HepG2 (cell line): ENCODE results near the gene GDI1. TPM values are rescaled to one million over a fixed set of nuclear protein-coding genes. Genes with fewer than 3 reads are reported as not detected.

Source experiments
- AHR ChIP-seq: IDR thresholded peaks from 2 replicates; pipeline ENCODE4 v1.6.1; 2018; ENCODE audit warnings: missing genetic modification reagents, missing compliant biosample characterization
- ARNT2 ChIP-seq: sonication (generic); formaldehyde crosslinking; IDR thresholded peaks from 2 replicates; pipeline ENCODE4 v1.8.0; 2022; ENCODE audit warnings: mild to moderate bottlenecking, low read depth, missing genetic modification reagents, moderate library complexity
- IRF9 ChIP-seq: sonication (generic); formaldehyde crosslinking; IDR thresholded peaks from 2 replicates; pipeline ENCODE4 v1.8.0; 2022; ENCODE audit warnings: missing genetic modification reagents, mild to moderate bottlenecking, borderline replicate concordance
- KLF12 ChIP-seq: sonication (generic); formaldehyde crosslinking; IDR thresholded peaks from 2 replicates; pipeline ENCODE4 v1.4.0; 2020; ENCODE audit warnings: missing genetic modification reagents, borderline replicate concordance
- KLF9 ChIP-seq: IDR thresholded peaks from 2 replicates; pipeline ENCODE4 v1.6.1; 2016; ENCODE audit warnings: low read depth
- MXI1 ChIP-seq: IDR thresholded peaks from 3 replicates; pipeline ENCODE4 v1.6.1; 2012; ENCODE audit warnings: low read depth, low read length, inconsistent platforms, borderline replicate concordance
- NAIF1 ChIP-seq: sonication (generic); formaldehyde crosslinking; IDR thresholded peaks from 2 replicates; pipeline ENCODE4 v1.5.0; 2020; ENCODE audit warnings: mild to moderate bottlenecking, missing genetic modification reagents, borderline replicate concordance
- PHF20 ChIP-seq: sonication (generic); formaldehyde crosslinking; IDR thresholded peaks from 2 replicates; pipeline ENCODE4 v1.5.0; 2020; ENCODE audit warnings: mild to moderate bottlenecking, missing genetic modification reagents
- POLR2A ChIP-seq, 2 experiments: IDR thresholded peaks; 2 replicates each; pipeline ENCODE4 v1.6.1; 2011; ENCODE audit warnings: low read depth in 2 of 2, low read length in 2 of 2, mild to moderate bottlenecking in 1 of 2, moderate library complexity in 1 of 2; ENCODE audit not compliant: insufficient read depth in 1 of 2
- POLR2G ChIP-seq: fragments of 200-400 bp; formaldehyde crosslinking; IDR thresholded peaks from 2 replicates; pipeline ENCODE4 v1.6.1; 2018; ENCODE audit warnings: mild to moderate bottlenecking, low read depth, low read length, moderate library complexity
- TBX2 ChIP-seq: sonication (generic); formaldehyde crosslinking; IDR thresholded peaks from 2 replicates; pipeline ENCODE4 v1.5.0; 2020; ENCODE audit warnings: missing genetic modification reagents, mild to moderate bottlenecking, borderline replicate concordance
- TOE1 ChIP-seq: sonication (generic); formaldehyde crosslinking; IDR thresholded peaks from 2 replicates; pipeline ENCODE4 v1.4.0; 2020; ENCODE audit warnings: mild to moderate bottlenecking, missing genetic modification reagents
- YEATS4 ChIP-seq: sonication (generic); formaldehyde crosslinking; IDR thresholded peaks from 2 replicates; pipeline ENCODE4 v1.4.0; 2020; ENCODE audit warnings: missing genetic modification reagents, borderline replicate concordance
- ZBTB43 ChIP-seq: sonication (generic); formaldehyde crosslinking; conservative IDR thresholded peaks from 2 replicates; pipeline ENCODE4 v1.4.0; 2020; ENCODE audit warnings: missing genetic modification reagents
- ZNF207 ChIP-seq: fragments of 450-650 bp; IDR thresholded peaks from 2 replicates; pipeline ENCODE4 v1.6.1; 2016; ENCODE audit warnings: antibody characterized with exemption, borderline replicate concordance
- ZNF33B ChIP-seq: sonication (generic); formaldehyde crosslinking; IDR thresholded peaks from 2 replicates; pipeline ENCODE4 v1.5.1; 2020; ENCODE audit warnings: mild to moderate bottlenecking, missing genetic modification reagents
- ZNF546 ChIP-seq: sonication (generic); formaldehyde crosslinking; conservative IDR thresholded peaks from 2 replicates; pipeline ENCODE4 v1.8.1; 2023; ENCODE audit warnings: mild to moderate bottlenecking, missing genetic modification reagents
- ZNF550 ChIP-seq: sonication (generic); formaldehyde crosslinking; IDR thresholded peaks from 2 replicates; pipeline ENCODE4 v1.4.0; 2020; ENCODE audit warnings: mild to moderate bottlenecking, missing genetic modification reagents, borderline replicate concordance
- ZNF605 ChIP-seq: sonication (generic); formaldehyde crosslinking; IDR thresholded peaks from 2 replicates; pipeline ENCODE4 v1.8.0; 2022; ENCODE audit warnings: mild to moderate bottlenecking, missing genetic modification reagents
- ZNF83 ChIP-seq: sonication (generic); formaldehyde crosslinking; IDR thresholded peaks from 2 replicates; pipeline ENCODE4 v1.4.0; 2020; ENCODE audit warnings: missing genetic modification reagents, mild to moderate bottlenecking, borderline replicate concordance
- polyA plus RNA-seq, 8 experiments: library from polyadenylated mRNA; depleted of rRNA in 3 of 8; stranded (reverse) in 7 of 8; unstranded in 1 of 8; fragments of >200 nt; fragmentation: Illumina TruSeq in 4 of 8; extraction: Trizol in 4 of 8; gene quantifications; 2 replicates each; pipeline versions ENCODE4 v1.2.1 to v1.2.3, GENCODE V29; 2011 to 2016; ENCODE audit warnings: low read depth in 4 of 8, missing spikeins in 1 of 8, mixed read lengths in 1 of 8; ENCODE audit not compliant: insufficient read depth in 1 of 8
- total RNA-seq, 5 experiments: library from RNA; depleted of rRNA; stranded (reverse); fragments of >200 nt; fragmentation: Illumina TruSeq; extraction: Trizol; gene quantifications; 2 replicates each; pipeline ENCODE4 v1.2.3, GENCODE V29; 2016; ENCODE audit warnings: low read depth in 1 of 5
- TF ChIP-seq, protein P1 (sequence below), 2 experiments: sonication (generic) in 1 of 2; formaldehyde crosslinking in 1 of 2; IDR thresholded peaks; 2 replicates each; pipeline versions ENCODE4 v1.5.1 to v1.6.1; 2011 to 2020; ENCODE audit warnings: borderline replicate concordance in 1 of 2, low read depth in 1 of 2, low read length in 1 of 2, mild to moderate bottlenecking in 1 of 2, missing genetic modification reagents in 1 of 2, moderate library complexity in 1 of 2

Gene GDI1
- total and polyA plus RNA-seq, 2 of the 13 experiments (the other 11 are each of a cell fraction or from before 2014, with no cell fraction given) = 17.4 to 105 TPM

DNA sequence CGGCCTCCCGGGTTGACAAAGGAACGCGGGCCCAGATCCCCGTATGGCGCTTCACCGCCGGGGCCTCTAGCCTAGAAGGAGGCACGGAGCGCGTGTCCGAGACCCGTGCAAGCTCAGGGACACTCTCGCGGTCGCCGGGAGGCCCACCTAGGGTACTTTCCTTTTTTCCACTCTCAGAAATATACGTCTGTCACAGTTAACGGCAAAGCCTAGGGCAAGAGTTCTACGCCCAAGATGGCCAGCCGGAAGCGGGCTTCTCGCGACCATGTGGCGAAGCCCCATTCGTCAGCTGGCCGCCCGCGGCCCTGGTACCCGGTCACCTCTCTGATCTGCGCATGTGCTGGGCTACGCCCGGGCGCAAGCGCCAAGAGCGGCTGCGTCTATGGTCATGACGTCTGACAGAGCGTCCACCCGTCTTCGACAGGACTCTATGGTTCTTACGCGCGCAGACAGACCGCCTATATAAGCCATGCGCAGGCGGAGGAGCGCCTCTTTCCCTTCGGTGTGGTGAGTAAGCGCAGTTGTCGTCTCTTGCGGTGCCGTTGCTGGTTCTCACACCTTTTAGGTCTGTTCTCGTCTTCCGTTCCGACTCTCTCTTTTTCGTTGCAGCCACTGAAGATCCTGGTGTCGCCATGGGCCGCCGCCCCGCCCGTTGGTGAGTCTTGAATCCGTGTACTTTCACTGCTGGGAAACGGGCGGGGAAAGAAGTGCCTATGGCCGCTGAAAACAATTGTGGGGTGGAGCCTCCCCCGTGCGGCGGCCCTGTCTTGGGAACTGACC, 38.9 kb upstream of the GDI1 start, which contains the start of gene RPL10 (continued):
- TF ChIP-seq ZNF83 (CRISPR knock-in tag) (no peak), MXI1 (peak; percentile 63; the same call in 1 of the 3 replicates), KLF12 (CRISPR knock-in tag) (peak; percentile 60; the same call in 1 of the 2 replicates), PHF20 (CRISPR knock-in tag) (peak; percentile 47; the same call in 1 of the 2 replicates), KLF9 (CRISPR knock-in tag) (peak; percentile 60; the same call in 1 of the 2 replicates), TBX2 (CRISPR knock-in tag) (peak; percentile 43; the same call in 1 of the 2 replicates), ZNF207 (no peak), YEATS4 (CRISPR knock-in tag) (peak; percentile 83; the same call in 1 of the 2 replicates), ZNF605 (CRISPR knock-in tag) (0 out of 2 replicates have a peak, but pooled peaks have one; percentile 50), TOE1 (CRISPR knock-in tag) (0 out of 2 replicates have a peak, but pooled peaks have one; percentile 43), ZNF550 (no peak), ZBTB43 (CRISPR knock-in tag) (peak; percentile 49; the same call in 1 of the 2 replicates), ZNF546 (CRISPR knock-in tag) (peak; percentile 35; the same call in 1 of the 2 replicates), NAIF1 (CRISPR knock-in tag) (peak; percentile 53; the same call in 1 of the 2 replicates), POLR2G (peak; percentile 99), IRF9 (CRISPR knock-in tag) (0 out of 2 replicates have a peak, but pooled peaks have one; percentile 8), AHR (peak; percentile 22; the same call in 1 of the 2 replicates), POLR2A (IDR thresholded peaks at IDR 0.05; ENCODE audit: insufficient read depth in 1 of 2, low read depth in 2 of 2, low read length in 2 of 2) (peak in 1 of 2 experiments; percentile 100; a peak in 2 of 4 replicates), ARNT2 (CRISPR knock-in tag) (peak; percentile 40; the same call in 1 of the 2 replicates), ZNF33B (CRISPR knock-in tag) (no peak)
- TF ChIP-seq, protein P1, sequence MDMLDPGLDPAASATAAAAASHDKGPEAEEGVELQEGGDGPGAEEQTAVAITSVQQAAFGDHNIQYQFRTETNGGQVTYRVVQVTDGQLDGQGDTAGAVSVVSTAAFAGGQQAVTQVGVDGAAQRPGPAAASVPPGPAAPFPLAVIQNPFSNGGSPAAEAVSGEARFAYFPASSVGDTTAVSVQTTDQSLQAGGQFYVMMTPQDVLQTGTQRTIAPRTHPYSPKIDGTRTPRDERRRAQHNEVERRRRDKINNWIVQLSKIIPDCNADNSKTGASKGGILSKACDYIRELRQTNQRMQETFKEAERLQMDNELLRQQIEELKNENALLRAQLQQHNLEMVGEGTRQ (IDR thresholded peaks at IDR 0.05; ENCODE audit: low read depth, low read length) = no peak
- TF ChIP-seq, protein P1 (CRISPR knock-in tag; IDR thresholded peaks at IDR 0.05; ENCODE audit: borderline replicate concordance) = peak; percentile 59; the same call in 1 of the 2 replicates
